Limb (tissue), 2 donors: Measurements from ENCODE around the gene ARHGAP26.
"Not testable (repeated sequence)": the region's sequence is repeated elsewhere in the genome, so short reads cannot be mapped to it uniquely, and the experiment has no call there.

Experiments used
- DNase-seq, 2 donors: peaks; one replicate each; pipeline ENCODE4 v3.0.0-alpha.2; 2016; ENCODE audit errors: extremely low spot score in 2 of 2

ARHGAP26 gene

DNA sequence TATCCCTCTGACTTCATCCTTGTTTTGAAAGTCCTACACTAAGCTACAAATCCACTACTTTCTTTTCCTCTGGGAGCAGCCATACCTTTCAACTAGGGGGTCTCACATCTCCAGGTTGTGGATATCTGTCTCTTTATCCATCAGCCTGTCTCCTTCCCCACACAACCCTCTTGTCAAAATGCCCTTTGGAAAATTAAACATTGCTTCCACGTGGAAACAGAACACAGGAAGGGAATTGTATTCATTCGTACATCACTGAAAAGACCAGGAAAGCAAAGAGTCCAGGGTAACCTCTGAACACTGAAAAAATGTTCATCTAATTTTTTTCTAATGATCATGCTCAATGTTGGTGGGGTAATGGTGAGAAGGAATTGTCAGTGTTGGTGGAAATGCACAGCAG is 429.7 kb downstream of the ARHGAP26 start:
- no peak for DNase-seq

DNA sequence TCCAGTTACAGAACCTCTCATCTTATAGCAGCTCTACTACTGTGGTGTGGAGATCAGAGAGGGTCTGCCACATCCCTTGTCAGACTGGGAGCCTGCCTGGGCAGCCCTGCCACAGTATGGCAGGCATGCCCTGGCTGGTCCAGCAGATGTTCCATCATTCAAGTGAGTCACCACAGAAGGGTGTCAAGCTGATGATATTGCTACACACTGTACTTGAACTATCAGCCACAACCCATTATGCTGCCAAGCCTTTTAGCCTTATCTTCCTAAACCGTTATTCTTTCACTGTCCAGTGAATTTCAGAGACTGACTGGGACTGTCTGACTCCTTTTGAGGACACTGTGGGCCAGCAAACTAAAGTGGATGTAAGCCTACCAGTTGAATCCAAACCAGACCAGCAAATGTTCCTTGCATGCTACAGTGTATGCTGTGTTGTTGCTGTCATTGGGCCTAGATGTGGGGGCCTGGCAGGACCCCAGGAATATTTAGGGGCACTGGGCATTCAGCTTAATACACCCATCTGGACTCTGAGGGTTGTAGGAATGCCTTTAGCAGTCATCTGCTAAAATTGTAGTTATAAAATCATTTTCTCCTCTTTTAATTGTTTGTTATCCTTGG is 430.7 kb downstream of the ARHGAP26 start:
- DNase-seq = no peak

DNA sequence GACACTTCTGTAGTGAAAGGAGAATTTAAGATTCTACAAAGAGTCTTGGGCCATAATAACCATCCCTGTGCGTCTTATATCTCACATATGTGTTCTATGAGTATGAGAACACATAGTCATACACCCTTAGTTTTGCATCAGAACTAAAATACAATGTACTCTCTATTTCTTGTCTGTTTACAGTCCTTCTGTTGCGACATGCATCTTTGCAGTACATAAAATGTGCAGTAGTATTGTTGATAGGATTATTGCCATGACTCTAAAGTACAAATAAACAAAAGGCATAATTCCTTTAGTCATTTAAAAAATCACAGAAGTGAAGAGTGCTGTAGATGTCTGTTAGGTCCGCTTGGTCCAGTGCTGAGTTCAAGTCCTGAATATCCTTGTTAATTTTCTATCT is 431.4 kb downstream of the ARHGAP26 start:
- no peak for DNase-seq

DNA sequence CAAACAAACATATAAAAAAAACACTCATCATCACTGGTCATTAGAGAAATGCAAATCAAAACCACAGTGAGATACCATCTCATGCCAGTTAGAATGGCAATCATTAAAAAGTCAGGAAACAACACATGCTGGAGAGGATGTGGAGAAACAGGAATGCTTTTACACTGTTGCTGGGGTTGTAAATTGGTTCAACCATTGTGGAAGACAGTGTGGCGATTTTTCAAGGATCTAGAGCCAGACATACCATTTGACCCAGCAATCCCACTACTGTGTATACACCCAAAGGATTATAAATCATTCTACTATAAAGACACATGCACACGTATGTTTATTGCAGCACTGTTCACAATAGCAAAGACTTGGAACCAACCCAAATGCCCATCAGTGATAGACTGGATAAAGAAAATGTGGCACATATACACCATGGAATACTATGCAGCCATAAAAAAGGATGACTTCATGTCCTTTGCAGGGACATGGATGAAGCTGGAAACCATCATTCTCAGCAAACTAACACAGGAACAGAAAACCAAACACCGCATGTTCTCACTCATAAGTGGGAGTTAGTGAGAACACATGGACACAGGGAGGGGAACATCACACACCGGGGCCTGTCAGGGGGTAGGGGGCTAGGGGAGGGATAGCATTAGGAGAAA is 433.3 kb downstream of the ARHGAP26 start:
- DNase-seq = not testable (repeated sequence)

DNA sequence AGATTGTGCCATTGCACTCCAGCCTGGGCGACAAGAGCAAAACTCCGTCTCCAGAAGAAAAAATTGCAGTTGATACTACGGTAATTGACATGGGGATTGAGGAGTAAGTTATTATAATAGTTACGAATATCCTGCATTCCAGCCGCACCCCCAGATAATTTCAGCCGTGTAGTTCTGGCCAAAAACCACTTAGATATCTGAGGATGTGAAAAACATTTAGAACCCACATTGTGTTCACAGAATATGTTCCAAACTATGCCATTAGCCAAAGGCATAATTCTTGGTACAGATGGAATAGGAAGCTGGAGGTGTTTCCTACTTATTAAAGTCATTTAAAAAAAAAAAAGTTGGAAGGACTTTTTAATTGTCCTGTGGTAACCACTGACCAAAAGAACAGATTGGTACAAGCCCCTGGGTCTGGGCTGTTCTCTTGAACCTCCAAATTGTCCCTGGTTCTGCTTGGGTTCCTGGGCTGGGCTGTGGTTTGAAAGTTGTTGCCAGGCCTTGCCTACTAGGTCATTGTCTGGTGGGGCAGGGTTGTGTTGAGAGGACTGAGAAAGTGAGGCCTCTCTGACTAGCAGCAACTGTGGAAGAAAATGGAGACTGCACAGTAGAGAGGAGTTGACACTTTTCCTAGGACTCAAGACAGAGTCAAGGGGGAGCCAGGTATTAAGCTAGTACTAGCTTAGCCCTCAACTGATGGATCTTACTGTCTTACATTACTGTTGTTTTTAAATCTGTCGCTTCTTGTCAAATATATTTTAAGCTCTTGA is 434.5 kb downstream of the ARHGAP26 start:
- no peak for DNase-seq

DNA sequence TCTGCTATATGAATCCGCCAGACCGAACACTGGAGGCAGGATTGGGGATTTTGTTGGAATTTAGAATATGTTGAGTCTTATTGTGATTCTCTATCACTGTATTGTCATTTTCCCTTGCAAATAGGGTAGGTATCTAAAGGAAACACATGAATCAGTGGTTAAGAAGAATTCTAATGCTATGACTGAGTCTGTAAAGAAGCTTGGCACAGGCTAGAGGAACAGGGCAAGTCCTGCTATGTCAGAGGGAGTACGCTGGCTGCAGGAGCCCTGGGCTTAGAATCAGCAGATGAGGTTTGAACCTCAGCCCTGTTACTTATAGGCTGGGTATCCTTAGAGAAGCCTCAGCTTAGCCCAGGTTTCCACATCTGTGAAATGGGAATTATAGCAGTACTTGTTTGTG is 435.2 kb downstream of the ARHGAP26 start:
- DNase-seq = no peak

DNA sequence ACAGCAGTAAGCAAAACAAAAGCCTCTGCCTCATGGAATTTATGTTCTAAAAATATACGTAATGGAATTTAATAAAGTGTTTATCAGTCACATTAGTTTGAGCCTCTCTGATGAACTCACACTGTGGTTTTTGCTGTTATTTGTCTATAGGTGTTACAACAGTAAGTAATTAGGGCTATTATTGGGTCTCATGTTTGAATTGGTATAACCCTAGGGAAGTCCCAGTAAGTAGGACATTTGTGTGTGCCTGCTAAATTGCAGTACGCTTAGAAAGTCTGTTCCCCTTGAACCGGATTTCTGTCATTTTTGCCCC is 435.7 kb downstream of the ARHGAP26 start:
- DNase-seq = no peak

DNA sequence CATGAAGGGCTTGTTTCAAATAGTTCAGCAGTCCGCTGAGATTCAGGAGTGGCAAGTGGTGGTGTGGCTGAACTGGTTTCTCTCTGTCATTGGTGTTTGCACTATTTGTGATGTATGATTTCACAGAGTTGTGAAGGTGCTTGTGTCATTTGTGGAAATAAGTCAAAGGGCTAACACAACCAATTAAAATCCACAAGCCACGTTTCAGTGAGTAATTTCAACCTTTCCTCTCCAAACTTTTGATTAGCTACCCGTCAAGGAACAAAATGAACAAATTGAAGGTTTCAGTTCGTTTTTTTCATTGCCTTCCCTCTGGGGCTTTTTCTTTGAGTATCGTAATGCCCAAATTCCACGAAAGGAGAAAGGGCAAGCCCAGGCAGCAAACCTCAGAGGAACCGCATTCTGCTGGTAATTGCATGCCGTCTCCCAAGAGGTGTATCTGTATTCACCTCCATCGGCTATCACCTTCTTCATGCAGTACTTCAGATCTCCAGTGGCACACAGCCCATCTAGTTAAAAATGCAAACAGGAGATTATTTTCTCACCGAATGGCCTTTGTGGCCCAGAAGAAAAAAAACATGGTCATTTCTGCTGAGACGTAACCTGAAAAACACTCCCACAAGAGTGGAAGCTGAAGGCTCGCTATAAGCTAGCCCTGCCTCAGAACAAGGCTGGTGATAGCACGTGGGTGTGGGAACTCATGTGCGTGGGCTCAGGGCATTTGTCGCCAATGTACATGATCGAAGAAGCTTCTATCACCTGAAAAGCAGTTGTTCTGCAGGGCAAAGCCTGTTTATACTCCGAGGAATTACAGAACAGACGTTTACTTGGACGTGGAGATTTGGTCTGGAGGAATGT is 436.2 kb downstream of the ARHGAP26 start:
- no peak for DNase-seq

DNA sequence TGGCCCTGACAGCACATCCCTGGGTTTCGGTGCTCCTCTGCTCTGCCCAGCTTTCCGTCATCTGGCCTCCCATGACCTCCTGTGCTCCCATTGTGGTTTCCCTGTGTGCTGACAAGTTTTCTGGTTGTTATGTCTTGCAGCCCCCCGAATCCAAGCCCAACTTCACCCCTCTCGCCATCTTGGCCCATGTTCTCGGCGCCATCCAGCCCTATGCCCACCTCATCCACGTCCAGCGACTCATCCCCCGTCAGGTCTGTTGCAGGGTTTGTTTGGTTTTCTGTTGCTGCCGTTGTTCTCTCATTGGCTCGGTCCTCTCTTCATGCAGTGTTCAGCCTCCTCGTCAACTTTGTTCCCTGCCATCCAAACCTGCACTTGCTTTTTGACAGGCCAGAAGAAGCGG is 436.9 kb downstream of the ARHGAP26 start:
- no peak for DNase-seq

DNA sequence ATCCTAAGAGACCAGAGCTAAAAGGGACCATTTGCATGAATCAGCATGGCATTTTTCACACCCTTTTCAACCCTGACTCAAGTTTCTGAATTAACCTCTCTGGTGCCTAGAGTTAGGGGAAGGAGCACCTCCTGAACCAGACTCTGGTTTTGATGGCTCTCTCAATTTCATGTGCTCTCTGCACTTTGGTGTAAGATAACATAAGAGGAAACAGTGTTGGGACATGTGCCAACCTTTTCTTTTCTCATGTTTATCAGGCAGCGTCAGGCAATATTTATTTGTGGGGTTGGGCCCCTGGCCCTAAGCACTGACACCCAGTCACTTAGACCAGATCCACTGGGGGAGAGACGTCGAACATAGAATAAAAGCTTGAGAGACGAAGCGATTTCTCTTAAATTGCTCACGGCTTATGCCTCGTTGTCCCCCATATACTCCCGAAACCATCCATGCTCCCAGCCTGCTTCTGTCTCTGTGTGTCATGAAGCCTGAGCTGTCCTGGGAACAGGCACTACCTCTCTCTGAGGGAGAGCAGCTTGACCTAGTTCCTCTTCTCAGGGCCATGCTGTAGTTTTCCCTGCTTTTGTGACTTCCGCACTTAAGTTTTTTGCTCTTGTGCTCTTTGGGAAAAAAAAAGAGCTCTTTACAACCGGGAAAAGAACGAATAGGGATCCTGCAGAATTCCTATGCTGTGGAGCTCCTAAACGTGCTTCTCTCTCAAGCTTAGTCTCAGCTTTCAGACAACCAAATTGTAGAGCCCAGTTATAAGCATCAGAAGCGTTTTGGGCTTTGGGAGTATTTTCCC is 437.6 kb downstream of the ARHGAP26 start:
- DNase-seq = no peak

DNA sequence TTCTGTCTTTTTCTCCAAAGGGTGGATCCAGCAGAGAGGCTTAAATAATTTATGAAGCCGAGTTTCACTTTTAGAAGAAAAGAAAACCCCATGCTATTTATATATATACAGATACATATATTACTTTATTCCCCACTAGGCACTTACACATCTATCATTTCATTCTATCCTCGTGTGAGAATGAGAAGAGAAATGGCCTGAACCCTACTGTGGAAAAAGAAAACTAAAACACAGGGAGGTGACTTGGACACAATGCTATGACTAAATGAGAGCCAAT is 438.1 kb downstream of the ARHGAP26 start:
- no peak for DNase-seq

DNA sequence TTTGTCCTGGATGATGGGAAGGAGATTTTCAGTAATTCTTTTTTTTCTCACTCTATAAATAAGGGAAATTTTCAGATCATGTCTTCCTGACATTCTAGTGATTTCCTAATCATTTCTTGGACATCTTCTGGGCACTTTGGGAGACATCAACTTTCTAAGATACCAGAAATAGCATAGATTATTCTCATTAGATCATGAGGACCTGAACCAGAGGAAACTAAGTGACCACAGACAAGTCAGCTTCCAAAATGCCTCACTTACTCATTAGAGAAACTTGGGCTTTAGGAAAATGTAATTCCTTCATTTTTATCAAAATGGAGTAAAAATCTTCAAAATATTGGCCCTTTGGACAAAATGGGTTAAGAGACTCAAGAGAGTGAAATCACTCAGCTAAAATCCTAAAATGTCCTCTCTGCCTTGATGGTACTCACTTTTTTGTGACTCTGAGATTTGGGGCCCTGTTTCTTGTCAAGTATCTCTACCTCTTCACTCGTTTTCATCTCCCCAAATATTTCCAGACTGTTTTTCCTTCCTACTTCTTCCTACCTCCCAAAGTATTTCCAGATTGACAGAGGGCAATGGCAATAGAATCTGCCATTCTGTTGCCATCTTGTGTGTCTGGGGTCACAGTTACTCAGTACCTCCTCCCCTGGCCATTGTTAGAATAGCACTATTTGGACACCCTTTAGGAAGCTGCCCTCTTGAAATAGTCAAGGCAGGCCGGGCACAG is 438.8 kb downstream of the ARHGAP26 start:
- no peak for DNase-seq

DNA sequence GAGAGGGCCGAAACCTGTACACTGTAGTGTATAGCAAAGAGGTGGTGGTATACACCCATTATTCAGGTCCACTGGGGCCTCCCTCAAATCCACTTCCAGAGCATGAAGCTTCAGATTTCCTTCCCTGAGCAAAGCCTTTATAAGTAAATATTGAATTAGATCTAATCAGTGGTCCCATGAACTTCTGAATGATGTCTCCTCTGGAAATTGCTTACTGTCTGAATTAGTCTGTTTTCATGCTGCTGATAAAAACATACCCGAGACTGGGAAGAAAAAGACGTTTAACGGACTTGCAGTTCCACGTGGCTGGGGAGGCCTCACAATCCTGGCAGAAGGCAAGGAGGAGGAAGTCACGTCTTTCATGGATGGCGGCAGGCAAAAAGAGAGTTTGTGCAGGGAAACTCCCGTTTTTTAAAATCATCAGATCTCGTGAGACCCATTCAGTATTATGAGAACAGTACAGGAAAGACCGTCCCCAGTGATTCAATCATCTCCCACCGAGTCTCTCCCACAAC is 439.8 kb downstream of the ARHGAP26 start:
- DNase-seq = no peak

DNA sequence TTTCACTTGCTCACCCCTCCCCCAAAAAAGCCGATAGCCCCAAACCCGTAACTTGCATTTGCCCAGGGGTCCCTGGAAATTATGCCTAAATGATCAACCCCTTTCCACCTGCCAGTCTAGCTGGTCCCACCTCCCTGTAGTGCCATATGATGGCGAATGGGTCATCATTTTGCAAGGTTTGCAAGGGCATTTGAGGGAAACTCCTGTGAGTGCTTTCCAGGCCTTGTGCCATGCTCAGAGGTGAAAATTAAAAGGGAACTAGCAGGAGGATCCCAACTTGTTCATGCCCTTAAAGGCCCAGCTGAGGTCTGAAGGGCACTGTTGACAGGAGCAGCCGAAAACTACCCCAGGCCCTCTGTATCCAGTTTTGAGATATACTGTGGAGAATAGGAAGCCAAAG is 440.4 kb downstream of the ARHGAP26 start:
- DNase-seq = no peak

DNA sequence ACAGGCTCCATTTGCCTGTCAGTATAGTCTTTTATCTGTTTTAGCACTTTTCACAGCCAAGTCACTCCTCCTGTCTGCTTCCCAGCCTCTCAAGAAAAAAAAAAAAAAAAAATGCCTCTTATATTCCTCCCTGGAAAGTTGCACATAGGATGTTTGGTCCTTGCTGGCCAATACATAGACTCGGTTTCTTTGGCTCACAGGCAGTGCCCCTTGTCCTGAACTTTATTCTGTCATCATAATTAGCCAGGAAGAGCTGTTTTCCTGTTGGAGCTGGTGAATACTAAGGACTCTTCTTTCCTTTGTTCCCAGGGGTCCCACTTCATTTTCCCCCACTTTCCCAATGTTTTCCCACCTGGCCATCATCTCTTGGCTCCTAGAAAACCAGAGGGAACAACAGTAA is 442.1 kb downstream of the ARHGAP26 start:
- DNase-seq = no peak

DNA sequence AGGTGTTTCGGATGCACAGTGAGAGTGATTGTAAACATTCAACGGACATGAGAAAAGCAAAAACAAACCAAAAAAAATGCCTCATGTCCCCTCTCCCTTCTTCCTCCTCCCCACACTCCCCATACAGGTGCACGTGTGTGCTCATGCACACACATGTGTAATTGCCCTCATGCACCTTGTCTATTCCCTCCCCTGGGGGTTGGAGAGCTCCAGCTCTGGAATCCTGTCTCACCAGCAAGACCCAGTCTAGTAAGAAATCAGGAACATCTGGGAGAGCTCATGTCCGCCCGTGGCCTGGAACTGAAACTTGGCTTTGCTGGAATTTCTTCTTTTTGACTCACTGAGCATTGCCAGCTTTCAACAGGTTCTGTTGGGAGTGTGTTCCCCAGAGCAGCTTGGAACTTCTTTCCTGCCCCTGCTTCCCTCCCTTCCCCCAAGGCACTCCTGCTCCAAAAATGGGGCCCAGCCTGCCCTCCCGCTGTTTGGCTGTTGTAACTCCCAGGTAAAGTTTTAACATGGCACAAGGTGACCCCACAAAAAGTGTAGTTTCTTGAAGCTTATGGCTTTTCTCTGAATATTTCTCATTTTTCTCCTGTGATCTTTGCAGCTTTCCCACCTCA is 443.2 kb downstream of the ARHGAP26 start:
- DNase-seq = no peak

DNA sequence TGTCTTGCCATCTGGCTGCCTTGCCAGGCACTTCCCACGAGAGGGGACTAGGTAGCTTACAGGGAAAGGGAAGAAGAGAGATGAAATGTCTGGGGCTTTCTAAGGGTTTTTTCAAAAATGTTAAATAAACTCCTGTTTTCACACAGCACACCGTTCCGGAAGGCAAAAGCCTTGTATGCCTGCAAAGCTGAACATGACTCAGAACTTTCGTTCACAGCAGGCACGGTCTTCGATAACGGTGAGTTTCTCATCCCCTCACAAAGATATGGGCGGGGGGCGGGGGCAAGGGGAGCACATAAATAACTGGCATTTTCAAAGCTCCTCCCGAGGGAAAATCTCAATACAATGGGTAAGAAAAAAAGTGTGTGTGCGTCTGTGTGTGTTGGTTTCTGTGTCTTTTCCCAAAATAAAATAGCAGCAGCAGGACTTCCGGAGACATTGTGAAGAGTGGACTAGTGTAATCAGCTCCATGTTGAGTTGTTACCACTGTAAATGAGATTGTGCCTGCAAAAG is 443.7 kb downstream of the ARHGAP26 start:
- DNase-seq = peak in 1 of 2 donors; percentile 27

DNA sequence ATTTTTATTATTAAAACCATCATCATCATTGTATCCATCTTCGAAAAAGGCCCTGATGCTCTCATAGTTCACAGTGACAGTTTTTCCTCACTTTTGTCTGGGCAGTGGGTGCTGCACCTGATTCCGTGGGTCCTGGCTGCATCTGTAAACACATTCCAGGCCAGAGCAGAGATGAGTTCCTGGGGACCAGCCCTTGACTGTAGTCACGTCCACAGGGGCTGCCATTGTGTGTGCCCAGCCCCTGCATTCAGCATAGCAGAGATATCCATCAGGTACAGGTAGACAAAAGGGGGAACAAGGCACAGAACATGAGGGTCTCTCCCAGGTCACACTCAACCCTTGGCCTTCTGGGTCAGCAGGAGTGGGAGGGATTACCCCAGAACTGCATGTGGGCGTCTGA is 444.3 kb downstream of the ARHGAP26 start:
- peak in 1 of 2 donors; percentile 14 for DNase-seq

DNA sequence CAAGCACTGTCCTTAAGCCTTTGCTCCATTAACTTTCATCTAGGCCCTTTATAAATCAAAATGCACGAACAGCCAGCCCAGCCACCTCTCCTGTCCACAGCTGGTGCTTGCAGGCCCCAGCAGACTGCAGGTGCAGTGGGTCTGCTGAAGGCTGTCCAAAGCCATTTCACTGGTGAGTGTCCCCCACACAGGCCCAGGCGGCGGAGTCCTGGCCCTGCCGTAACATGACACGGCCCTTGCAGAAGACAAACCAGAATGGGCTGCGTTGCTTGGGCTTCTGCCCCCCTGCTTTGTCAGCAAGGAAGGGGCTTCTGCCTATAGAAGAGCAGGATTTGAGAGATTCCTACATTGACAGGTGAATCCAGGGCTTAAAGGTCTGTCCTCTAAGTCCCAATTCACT is 444.7 kb downstream of the ARHGAP26 start:
- DNase-seq = peak in 1 of 2 donors; percentile 24

DNA sequence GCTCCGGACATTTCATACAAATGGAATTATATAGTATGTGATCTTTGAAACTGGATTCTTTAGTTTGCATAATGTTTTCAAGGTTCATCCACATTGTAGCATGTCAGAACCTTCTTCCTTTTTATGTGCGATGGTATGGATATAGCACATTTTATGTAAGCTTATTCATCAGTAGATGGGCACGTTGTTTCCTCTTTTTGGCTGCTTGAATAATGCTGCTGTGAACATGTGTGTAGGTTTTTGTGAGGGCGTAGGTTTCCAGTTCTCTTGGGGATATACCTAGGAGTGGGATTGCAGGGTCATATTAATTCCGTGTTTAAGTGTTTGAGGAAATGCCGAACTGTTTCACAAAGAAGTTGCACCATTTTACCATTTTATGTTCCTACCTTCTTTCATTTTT is 445.5 kb downstream of the ARHGAP26 start:
- peak in 1 of 2 donors; percentile 1 for DNase-seq
